SK-N-SH treated with all-trans-retinoic acid at 6 μM for 48 hours (cell line): Measurements from ENCODE around the gene ISL1.

ENCODE experiments used
- ATAC-seq: fragments of 200-7000 bp; cut with Tn5 transposase; 3 replicates; pipeline ENCODE4 v1.9.1; 2020; ENCODE audit warnings: mild to moderate bottlenecking, moderate library complexity
- ARNTL ChIP-seq: fragments of 450-650 bp; formaldehyde crosslinking; IDR thresholded peaks from 2 replicates; pipeline ENCODE4 v1.5.0; 2020; ENCODE audit warnings: low read depth, mild to moderate bottlenecking, moderate library complexity, borderline replicate concordance
- BACH2 ChIP-seq: fragments of 250-450 bp; sonication (Bioruptor Pico); IDR thresholded peaks from 2 replicates; pipeline ENCODE4 v1.9.0; 2021; ENCODE audit warnings: mild to moderate bottlenecking, borderline replicate concordance
- CSDC2 ChIP-seq: fragments of 250-450 bp; sonication (Bioruptor Pico); IDR thresholded peaks from 2 replicates; pipeline ENCODE4 v1.5.0; 2020; ENCODE audit warnings: mild to moderate bottlenecking, moderate library complexity
- ESRRG ChIP-seq: fragments of 250-450 bp; sonication (Bioruptor Pico); IDR thresholded peaks from 2 replicates; pipeline ENCODE4 v1.6.1; 2021; ENCODE audit warnings: mild to moderate bottlenecking
- GLIS3 ChIP-seq: fragments of 250-450 bp; sonication (Bioruptor Pico); IDR thresholded peaks from 2 replicates; pipeline ENCODE4 v1.5.0; 2020; ENCODE audit warnings: mild to moderate bottlenecking, moderate library complexity
- ISL1 ChIP-seq: fragments of 250-450 bp; sonication (Bioruptor Pico); IDR thresholded peaks from 2 replicates; pipeline ENCODE4 v2.1.2; 2022; ENCODE audit warnings: mild to moderate bottlenecking, moderate library complexity
- OSR1 ChIP-seq: fragments of 250-450 bp; sonication (Bioruptor Pico); IDR thresholded peaks from 2 replicates; pipeline ENCODE4 v1.8.0; 2022; ENCODE audit warnings: moderate library complexity, mild to moderate bottlenecking, inconsistent platforms
- PPARA ChIP-seq: fragments of 250-450 bp; sonication (Bioruptor Pico); IDR thresholded peaks from 2 replicates; pipeline ENCODE4 v1.5.0; 2020; ENCODE audit warnings: mild to moderate bottlenecking, borderline replicate concordance
- RARB ChIP-seq: fragments of 250-450 bp; sonication (Bioruptor Pico); IDR thresholded peaks from 2 replicates; pipeline ENCODE4 v1.8.0; 2021; ENCODE audit warnings: mild to moderate bottlenecking, moderate library complexity
- TCF4 ChIP-seq: fragments of 250-450 bp; sonication (Bioruptor Pico); IDR thresholded peaks from 2 replicates; pipeline ENCODE4 v1.8.0; 2021; ENCODE audit warnings: mild to moderate bottlenecking, moderate library complexity, borderline replicate concordance
- TOX ChIP-seq: fragments of 250-450 bp; sonication (Bioruptor Pico); IDR thresholded peaks from 2 replicates; pipeline ENCODE4 v1.8.0; 2021; ENCODE audit warnings: mild to moderate bottlenecking, moderate library complexity, borderline replicate concordance
- ZFP3 ChIP-seq: fragments of 250-450 bp; sonication (Bioruptor Pico); IDR thresholded peaks from 2 replicates; pipeline ENCODE4 v1.5.0; 2020; ENCODE audit warnings: mild to moderate bottlenecking, moderate library complexity
- ZFP30 ChIP-seq: fragments of 450-650 bp; formaldehyde crosslinking; IDR thresholded peaks from 2 replicates; pipeline ENCODE4 v1.5.0; 2022; ENCODE audit warnings: mild to moderate bottlenecking, moderate library complexity
- ZNF70 ChIP-seq: fragments of 450-650 bp; formaldehyde crosslinking; IDR thresholded peaks from 2 replicates; pipeline ENCODE4 v1.5.0; 2020; ENCODE audit warnings: mild to moderate bottlenecking, moderate library complexity
- TF ChIP-seq, protein P1 (sequence below): fragments of 250-450 bp; sonication (Bioruptor Pico); IDR thresholded peaks from 2 replicates; pipeline ENCODE4 v1.5.1; 2021; ENCODE audit warnings: mild to moderate bottlenecking, moderate library complexity
- TF ChIP-seq, protein P2 (sequence below): fragments of 250-450 bp; sonication (Bioruptor Pico); IDR thresholded peaks from 2 replicates; pipeline ENCODE4 v1.8.0; 2020; ENCODE audit warnings: mild to moderate bottlenecking, moderate library complexity, borderline replicate concordance
- TF ChIP-seq, protein P3 (sequence below): fragments of 250-450 bp; sonication (Bioruptor Pico); IDR thresholded peaks from 2 replicates; pipeline ENCODE4 v1.5.0; 2020; ENCODE audit warnings: mild to moderate bottlenecking, moderate library complexity

Gene ISL1

GRCh38 chr5:51382521-51383130, 622 bp upstream of the ISL1 start:
- ATAC-seq: peak; percentile 1; the same call in 2 of the 3 replicates
- TF ChIP-seq ZNF70 (CRISPR knock-in tag): no peak
- TF ChIP-seq TCF4: no peak

DNA sequence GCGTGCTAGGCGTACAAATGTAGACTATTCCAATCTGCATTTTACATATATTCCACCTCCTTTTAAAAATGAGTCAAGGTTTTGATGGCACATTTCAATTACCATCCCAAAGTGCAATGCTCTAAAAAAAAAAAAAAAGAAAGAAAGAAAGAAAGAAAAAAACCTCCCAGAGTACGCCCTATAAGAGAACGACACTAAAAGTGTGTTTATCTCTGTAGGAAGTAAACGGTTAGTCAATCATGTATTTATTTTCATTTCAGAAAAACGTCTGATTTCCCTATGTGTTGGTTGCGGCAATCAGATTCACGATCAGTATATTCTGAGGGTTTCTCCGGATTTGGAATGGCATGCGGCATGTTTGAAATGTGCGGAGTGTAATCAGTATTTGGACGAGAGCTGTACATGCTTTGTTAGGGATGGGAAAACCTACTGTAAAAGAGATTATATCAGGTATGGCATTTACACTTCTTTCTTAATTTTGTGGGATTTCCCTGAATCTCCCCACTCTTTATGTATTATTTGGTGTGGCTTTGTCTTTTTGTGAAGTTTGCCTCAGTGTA, 1.1 kb downstream of the ISL1 start:
- TF ChIP-seq ESRRG (CRISPR knock-in tag) (no peak), CSDC2 (no peak), ZFP30 (CRISPR knock-in tag) (no peak)
- no peak for ATAC-seq

GRCh38 chr5:51385216-51385615, 2.0 kb downstream of the ISL1 start:
- no peak for TF ChIP-seq CSDC2
- TF ChIP-seq ARNTL: no peak
- no peak for TF ChIP-seq BACH2 (CRISPR knock-in tag)
- no peak for TF ChIP-seq GLIS3 (CRISPR knock-in tag)
- ATAC-seq: no peak

GRCh38 chr5:51386916-51387883, 4.0 kb downstream of the ISL1 start:
- TF ChIP-seq, protein P1, sequence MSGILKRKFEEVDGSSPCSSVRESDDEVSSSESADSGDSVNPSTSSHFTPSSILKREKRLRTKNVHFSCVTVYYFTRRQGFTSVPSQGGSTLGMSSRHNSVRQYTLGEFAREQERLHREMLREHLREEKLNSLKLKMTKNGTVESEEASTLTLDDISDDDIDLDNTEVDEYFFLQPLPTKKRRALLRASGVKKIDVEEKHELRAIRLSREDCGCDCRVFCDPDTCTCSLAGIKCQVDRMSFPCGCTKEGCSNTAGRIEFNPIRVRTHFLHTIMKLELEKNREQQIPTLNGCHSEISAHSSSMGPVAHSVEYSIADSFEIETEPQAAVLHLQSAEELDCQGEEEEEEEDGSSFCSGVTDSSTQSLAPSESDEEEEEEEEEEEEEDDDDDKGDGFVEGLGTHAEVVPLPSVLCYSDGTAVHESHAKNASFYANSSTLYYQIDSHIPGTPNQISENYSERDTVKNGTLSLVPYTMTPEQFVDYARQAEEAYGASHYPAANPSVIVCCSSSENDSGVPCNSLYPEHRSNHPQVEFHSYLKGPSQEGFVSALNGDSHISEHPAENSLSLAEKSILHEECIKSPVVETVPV (CRISPR knock-in tag): no peak
- TF ChIP-seq, protein P2, sequence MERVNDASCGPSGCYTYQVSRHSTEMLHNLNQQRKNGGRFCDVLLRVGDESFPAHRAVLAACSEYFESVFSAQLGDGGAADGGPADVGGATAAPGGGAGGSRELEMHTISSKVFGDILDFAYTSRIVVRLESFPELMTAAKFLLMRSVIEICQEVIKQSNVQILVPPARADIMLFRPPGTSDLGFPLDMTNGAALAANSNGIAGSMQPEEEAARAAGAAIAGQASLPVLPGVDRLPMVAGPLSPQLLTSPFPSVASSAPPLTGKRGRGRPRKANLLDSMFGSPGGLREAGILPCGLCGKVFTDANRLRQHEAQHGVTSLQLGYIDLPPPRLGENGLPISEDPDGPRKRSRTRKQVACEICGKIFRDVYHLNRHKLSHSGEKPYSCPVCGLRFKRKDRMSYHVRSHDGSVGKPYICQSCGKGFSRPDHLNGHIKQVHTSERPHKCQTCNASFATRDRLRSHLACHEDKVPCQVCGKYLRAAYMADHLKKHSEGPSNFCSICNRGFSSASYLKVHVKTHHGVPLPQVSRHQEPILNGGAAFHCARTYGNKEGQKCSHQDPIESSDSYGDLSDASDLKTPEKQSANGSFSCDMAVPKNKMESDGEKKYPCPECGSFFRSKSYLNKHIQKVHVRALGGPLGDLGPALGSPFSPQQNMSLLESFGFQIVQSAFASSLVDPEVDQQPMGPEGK (CRISPR knock-in tag): no peak
- TF ChIP-seq ARNTL: no peak
- TF ChIP-seq, all 23 proteins: peak for 0
- ATAC-seq: no peak

GRCh38 chr5:51387884-51388275, 4.6 kb downstream of the ISL1 start:
- TF ChIP-seq PPARA (CRISPR knock-in tag): no peak
- no peak for TF ChIP-seq TOX (CRISPR knock-in tag)
- no peak for TF ChIP-seq ESRRG (CRISPR knock-in tag)
- TF ChIP-seq, protein P2 (CRISPR knock-in tag): no peak
- TF ChIP-seq RARB: no peak
- TF ChIP-seq GLIS3 (CRISPR knock-in tag): no peak
- TF ChIP-seq ZFP30 (CRISPR knock-in tag): no peak
- no peak for TF ChIP-seq ZFP3 (CRISPR knock-in tag)
- TF ChIP-seq CSDC2: no peak
- TF ChIP-seq, protein P3, sequence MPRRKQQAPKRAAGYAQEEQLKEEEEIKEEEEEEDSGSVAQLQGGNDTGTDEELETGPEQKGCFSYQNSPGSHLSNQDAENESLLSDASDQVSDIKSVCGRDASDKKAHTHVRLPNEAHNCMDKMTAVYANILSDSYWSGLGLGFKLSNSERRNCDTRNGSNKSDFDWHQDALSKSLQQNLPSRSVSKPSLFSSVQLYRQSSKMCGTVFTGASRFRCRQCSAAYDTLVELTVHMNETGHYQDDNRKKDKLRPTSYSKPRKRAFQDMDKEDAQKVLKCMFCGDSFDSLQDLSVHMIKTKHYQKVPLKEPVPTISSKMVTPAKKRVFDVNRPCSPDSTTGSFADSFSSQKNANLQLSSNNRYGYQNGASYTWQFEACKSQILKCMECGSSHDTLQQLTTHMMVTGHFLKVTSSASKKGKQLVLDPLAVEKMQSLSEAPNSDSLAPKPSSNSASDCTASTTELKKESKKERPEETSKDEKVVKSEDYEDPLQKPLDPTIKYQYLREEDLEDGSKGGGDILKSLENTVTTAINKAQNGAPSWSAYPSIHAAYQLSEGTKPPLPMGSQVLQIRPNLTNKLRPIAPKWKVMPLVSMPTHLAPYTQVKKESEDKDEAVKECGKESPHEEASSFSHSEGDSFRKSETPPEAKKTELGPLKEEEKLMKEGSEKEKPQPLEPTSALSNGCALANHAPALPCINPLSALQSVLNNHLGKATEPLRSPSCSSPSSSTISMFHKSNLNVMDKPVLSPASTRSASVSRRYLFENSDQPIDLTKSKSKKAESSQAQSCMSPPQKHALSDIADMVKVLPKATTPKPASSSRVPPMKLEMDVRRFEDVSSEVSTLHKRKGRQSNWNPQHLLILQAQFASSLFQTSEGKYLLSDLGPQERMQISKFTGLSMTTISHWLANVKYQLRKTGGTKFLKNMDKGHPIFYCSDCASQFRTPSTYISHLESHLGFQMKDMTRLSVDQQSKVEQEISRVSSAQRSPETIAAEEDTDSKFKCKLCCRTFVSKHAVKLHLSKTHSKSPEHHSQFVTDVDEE (CRISPR knock-in tag): no peak
- no peak for TF ChIP-seq ISL1 (CRISPR knock-in tag)
- TF ChIP-seq OSR1: no peak
- peak; percentile 1; the same call in 2 of the 3 replicates for ATAC-seq
